Lower lobe of right lung (tissue), 2 donors: ENCODE measurements around the gene AGBL2. TPM values are rescaled to one million over a fixed set of nuclear protein-coding genes. Genes with fewer than 3 reads are reported as not detected.

Experiments
- ATAC-seq, 2 donors: fragments of 200-7000 bp; cut with Tn5 transposase; one replicate each; pipeline ENCODE4 v1.9.1; 2020 to 2022; ENCODE audit warnings: mild to moderate bottlenecking in 2 of 2, moderate library complexity in 2 of 2
- DNase-seq: peaks from one replicate; pipeline ENCODE4 v3.0.0-alpha.2; 2020
- H3K27ac ChIP-seq: fragments of 200-600 bp; one replicate; pipeline ENCODE4 v1.8.0; 2022
- H3K27me3 ChIP-seq: fragments of 200-600 bp; one replicate; pipeline ENCODE4 v1.8.0; 2022; ENCODE audit warnings: low read depth
- H3K36me3 ChIP-seq: fragments of 200-600 bp; one replicate; pipeline ENCODE4 v1.8.0; 2022; ENCODE audit warnings: mild to moderate bottlenecking
- H3K4me1 ChIP-seq: fragments of 200-600 bp; one replicate; pipeline ENCODE4 v1.8.0; 2022
- H3K4me3 ChIP-seq: fragments of 200-600 bp; one replicate; pipeline ENCODE4 v1.8.0; 2022; ENCODE audit warnings: mild to moderate bottlenecking
- H3K9me3 ChIP-seq: fragments of 200-600 bp; one replicate; pipeline ENCODE4 v1.8.0; 2022
- intact Hi-C: fragments of 100-400 bp; cut with DNase I; formaldehyde crosslinking; loops from one replicate; pipeline ENCODE4 v1.11.0; 2022
- total RNA-seq: library from RNA; stranded (reverse); fragmentation: NEBNext Ultra II Directional; extraction: Animal tissue kit (Norgen Biotek cat#: 25700); gene quantifications from one replicate; pipeline ENCODE4 v1.2.1, GENCODE V29; 2021
- TF ChIP-seq, protein P1 (sequence below): fragments of 200-600 bp; IDR thresholded peaks from one replicate; pipeline ENCODE4 v1.8.0; 2022; ENCODE audit warnings: antibody characterized with exemption, mild to moderate bottlenecking
- donor health status: DM: no; HTN: yes; CAD: no; lungs with severe emphysema.

The AGBL2 gene
- total RNA-seq, 1 donor from 2014 or later, result 6.0 TPM

DNA sequence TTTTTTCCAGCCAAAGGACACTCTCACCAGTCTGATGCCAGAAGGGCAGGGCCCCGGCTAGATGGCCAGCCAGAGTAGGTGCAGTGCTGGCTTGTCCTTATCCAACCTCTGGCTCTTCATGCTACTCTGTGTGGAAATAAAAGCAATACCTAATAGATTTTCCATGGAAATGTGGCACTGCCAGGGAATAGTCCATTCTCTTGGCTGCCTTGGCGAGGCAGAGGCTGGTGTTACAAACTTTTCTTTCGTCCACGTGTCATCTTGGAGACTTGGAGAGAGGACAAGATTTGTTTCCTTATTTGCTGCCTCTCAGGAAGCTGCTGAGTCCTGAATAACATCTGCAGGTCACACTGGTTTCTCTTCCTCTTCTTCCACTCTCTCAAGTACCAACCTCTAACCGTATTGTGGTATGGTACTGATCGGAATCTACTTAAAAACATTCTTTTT is 103.8 kb downstream of the AGBL2 start:
- no peaks in the 10 kb centered on the region for H3K27me3 ChIP-seq
- ATAC-seq (peak in 1 of 2 donors; percentile 64), DNase-seq (no peak)
- H3K9me3 ChIP-seq, result no peaks in the 10 kb centered on the region
- no peak overlapping the region for H3K27ac ChIP-seq
- no peak overlapping the region for H3K4me3 ChIP-seq
- TF ChIP-seq, protein P1, sequence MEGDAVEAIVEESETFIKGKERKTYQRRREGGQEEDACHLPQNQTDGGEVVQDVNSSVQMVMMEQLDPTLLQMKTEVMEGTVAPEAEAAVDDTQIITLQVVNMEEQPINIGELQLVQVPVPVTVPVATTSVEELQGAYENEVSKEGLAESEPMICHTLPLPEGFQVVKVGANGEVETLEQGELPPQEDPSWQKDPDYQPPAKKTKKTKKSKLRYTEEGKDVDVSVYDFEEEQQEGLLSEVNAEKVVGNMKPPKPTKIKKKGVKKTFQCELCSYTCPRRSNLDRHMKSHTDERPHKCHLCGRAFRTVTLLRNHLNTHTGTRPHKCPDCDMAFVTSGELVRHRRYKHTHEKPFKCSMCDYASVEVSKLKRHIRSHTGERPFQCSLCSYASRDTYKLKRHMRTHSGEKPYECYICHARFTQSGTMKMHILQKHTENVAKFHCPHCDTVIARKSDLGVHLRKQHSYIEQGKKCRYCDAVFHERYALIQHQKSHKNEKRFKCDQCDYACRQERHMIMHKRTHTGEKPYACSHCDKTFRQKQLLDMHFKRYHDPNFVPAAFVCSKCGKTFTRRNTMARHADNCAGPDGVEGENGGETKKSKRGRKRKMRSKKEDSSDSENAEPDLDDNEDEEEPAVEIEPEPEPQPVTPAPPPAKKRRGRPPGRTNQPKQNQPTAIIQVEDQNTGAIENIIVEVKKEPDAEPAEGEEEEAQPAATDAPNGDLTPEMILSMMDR, result no peak
- H3K36me3 ChIP-seq, result peaks cover 16% of the 10 kb centered on the region
- intact Hi-C loops, result no loop called here
- no peaks in the 10 kb centered on the region for H3K4me1 ChIP-seq

DNA sequence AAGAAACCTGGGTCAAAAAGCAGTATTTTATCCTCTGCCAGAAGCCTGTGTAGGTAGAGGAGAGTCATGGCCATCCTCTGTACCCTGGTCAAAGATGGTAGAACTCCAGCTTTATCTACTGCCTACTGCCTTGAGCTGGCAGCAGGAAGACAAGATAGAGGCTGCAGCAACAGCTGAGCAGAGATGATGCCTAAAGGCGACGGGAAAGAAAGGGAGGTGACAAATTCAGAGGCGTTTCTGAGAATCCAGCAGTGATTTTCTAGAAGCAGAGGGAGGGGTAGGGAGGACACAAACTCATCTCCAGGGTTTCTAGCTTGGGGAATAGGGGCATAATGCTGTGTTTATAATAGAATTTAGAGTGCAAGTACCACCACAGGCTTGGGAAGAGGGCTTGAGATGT is 105.5 kb downstream of the AGBL2 start:
- Histone ChIP-seq H3K36me3 (peaks cover 11% of the 10 kb centered on the region), H3K27me3 (no peaks in the 10 kb centered on the region), H3K4me1 (no peaks in the 10 kb centered on the region), H3K27ac (no peak overlapping the region), H3K9me3 (no peaks in the 10 kb centered on the region), H3K4me3 (no peak overlapping the region)
- ATAC-seq, result no peak
- intact Hi-C loops, result no loop called here
- TF ChIP-seq, protein P1, result no peak
- no peak for DNase-seq

Other genes with a start within 250 kb of the AGBL2 start
- gene CELF1, start 162.2 kb downstream of the AGBL2 start, total RNA-seq, result 105 TPM
- 78.1 TPM for gene PTPMT1, start 149.8 kb downstream of the AGBL2 start, total RNA-seq
- gene KBTBD4, start 136.4 kb downstream of the AGBL2 start, total RNA-seq, result 13.4 TPM
- gene NDUFS3, start 136.3 kb downstream of the AGBL2 start, total RNA-seq, result 79.0 TPM
- gene FAM180B, start 128.7 kb downstream of the AGBL2 start, total RNA-seq, result 0.53 TPM
- gene C1QTNF4, start 121.0 kb downstream of the AGBL2 start, total RNA-seq, result 1.3 TPM
- gene MTCH2, start 72.8 kb downstream of the AGBL2 start, total RNA-seq, result 53.1 TPM
- 87.3 TPM for gene FNBP4, start 52.0 kb upstream of the AGBL2 start, total RNA-seq
- gene NUP160, start 133.0 kb upstream of the AGBL2 start, total RNA-seq, result 43.3 TPM